CD4-positive, alpha-beta T cell (primary cell): ENCODE results near the gene MAP4. TPM values are rescaled to one million over a fixed set of nuclear protein-coding genes. Genes with fewer than 3 reads are reported as not detected.
A peak's percentile ranks its signal among the peaks of the same experiment; 100 is the strongest.

ENCODE experiments used
- ATAC-seq: fragments of 200-7000 bp; cut with Tn5 transposase; one replicate; pipeline ENCODE4 v1.10.0; 2022; ENCODE audit warnings: mild to moderate bottlenecking; ENCODE audit not compliant: poor library complexity
- CTCF ChIA-PET: fragments of 350-600 bp; sonication (Branson Sonifier 250); formaldehyde crosslinking; loops from one replicate; lab custom pipeline; 2021; ENCODE audit warnings: antibody characterized with exemption, inconsistent platforms; lab: Charles Lee
- POLR2A ChIA-PET: fragments of 350-600 bp; sonication (Branson Sonifier 250); formaldehyde crosslinking; loops from one replicate; lab custom pipeline; 2021; ENCODE audit warnings: antibody characterized with exemption, inconsistent platforms; lab: Charles Lee
- DNase-seq, 14 experiments: peaks; one replicate each; pipeline ENCODE4 v3.0.0-alpha.2; 2013 to 2020; ENCODE audit warnings: mixed read lengths in 2 of 14
- H3K27ac ChIP-seq, 2 donors: one replicate each; pipeline versions ENCODE4 v1.5.1 to v1.7.0; 2013; ENCODE audit warnings: low read length in 2 of 2, low read depth in 1 of 2, mild to moderate bottlenecking in 1 of 2
- H3K27me3 ChIP-seq, 2 experiments: 1 replicate in 1 of 2; 2 replicates in 1 of 2; pipeline versions ENCODE4 v1.6.1 to v1.7.0; 2013; ENCODE audit warnings: low read length in 2 of 2, control low read depth in 1 of 2, mild to moderate bottlenecking in 1 of 2, moderate library complexity in 1 of 2; ENCODE audit not compliant: insufficient read depth in 2 of 2, control insufficient read depth in 1 of 2
- H3K36me3 ChIP-seq: one replicate; pipeline ENCODE4 v1.6.1; 2013; ENCODE audit warnings: low read length, control low read depth; ENCODE audit not compliant: insufficient read depth
- H3K4me1 ChIP-seq: one replicate; pipeline ENCODE4 v1.6.1; 2013; ENCODE audit warnings: low read length, control low read depth; ENCODE audit not compliant: insufficient read depth
- H3K4me3 ChIP-seq: one replicate; pipeline ENCODE4 v1.5.1; 2013; ENCODE audit warnings: mild to moderate bottlenecking, low read length, moderate library complexity
- H3K9me3 ChIP-seq, 2 experiments: 1 replicate in 1 of 2; 2 replicates in 1 of 2; pipeline versions ENCODE4 v1.6.1 to v1.7.0; 2013; ENCODE audit warnings: low read length in 2 of 2, mild to moderate bottlenecking in 2 of 2, control low read depth in 1 of 2, moderate library complexity in 1 of 2; ENCODE audit not compliant: control insufficient read depth in 1 of 2, insufficient read depth in 1 of 2
- H3K27ac Mint-ChIP-seq: one replicate; pipeline ENCODE4 v1.8.0; 2020; ENCODE audit warnings: mixed read lengths
- H3K27me3 Mint-ChIP-seq: one replicate; pipeline ENCODE4 v1.8.0; 2021; ENCODE audit warnings: mixed read lengths
- H3K36me3 Mint-ChIP-seq: one replicate; pipeline ENCODE4 v1.8.0; 2021; ENCODE audit warnings: low read depth, mixed read lengths
- H3K4me1 Mint-ChIP-seq: one replicate; pipeline ENCODE4 v1.8.0; 2021; ENCODE audit warnings: low read depth, mixed read lengths
- H3K4me3 Mint-ChIP-seq: one replicate; pipeline ENCODE4 v1.8.0; 2020; ENCODE audit warnings: mild to moderate bottlenecking, mixed read lengths
- H3K9me3 Mint-ChIP-seq: one replicate; pipeline ENCODE4 v1.8.0; 2020; ENCODE audit warnings: mixed read lengths
- intact Hi-C, 2 experiments: fragments of 100-400 bp; cut with DNase I in 1 of 2; cut with micrococcal nuclease in 1 of 2; formaldehyde crosslinking; loops; one replicate each; pipeline versions ENCODE4 v1.15.1 to v1.9.0; 2023 to 2025; cut with DNase I, micrococcal nuclease
- total RNA-seq, 174 experiments: library from RNA in 2 of 174; stranded (reverse) in 2 of 174; gene quantifications; one replicate each; pipeline ENCODE4 v1.2.3 and lab custom pipeline; 2021 to 2026
- TF ChIP-seq, protein P1 (sequence below): fragments of 200-600 bp; IDR thresholded peaks from one replicate; pipeline ENCODE4 v1.8.0; 2022; ENCODE audit warnings: antibody characterized with exemption, mild to moderate bottlenecking

The MAP4 gene
- total RNA-seq, 2 experiments from 2014 or later, result 42.2 to 42.6 TPM

DNA sequence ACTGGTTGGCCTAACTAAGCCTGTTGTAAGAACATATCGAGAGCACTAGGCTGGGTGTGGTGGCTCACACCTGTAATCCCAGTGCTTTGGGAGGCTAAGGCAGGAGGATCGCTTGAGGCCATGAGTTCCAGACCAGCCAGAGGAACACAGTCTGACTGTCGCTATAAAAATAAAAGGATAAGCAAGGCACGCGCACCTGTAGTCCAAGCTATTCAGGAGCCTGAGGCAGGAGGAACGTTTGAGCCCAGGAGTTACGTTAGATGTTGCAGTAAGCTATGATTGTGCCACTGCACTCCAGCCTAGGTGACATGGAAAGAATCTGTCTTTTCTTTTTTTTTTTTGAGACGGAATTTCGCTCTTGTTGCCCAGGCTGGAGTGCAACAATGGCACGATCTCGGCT lies 24.9 kb downstream of the MAP4 start:
- Histone ChIP-seq H3K9me3 (no peaks in the 10 kb centered on the region), H3K4me3 (no peak overlapping the region), H3K4me1 (no peaks in the 10 kb centered on the region), H3K27ac (no peak overlapping the region), H3K36me3 (no peaks in the 10 kb centered on the region), H3K27me3 (no peaks in the 10 kb centered on the region)
- H3K4me3 Mint-ChIP-seq, result no peak overlapping the region
- H3K27ac Mint-ChIP-seq, result no peak overlapping the region
- intact Hi-C loops, result loop anchor here (2.0 to 5.0 kb wide), 3 partner anchors 153 to 569 kb away; no protein-coding TSS in a partner anchor
- ATAC-seq, result no peak
- H3K36me3 Mint-ChIP-seq, result peaks cover 13% of the 10 kb centered on the region
- H3K4me1 Mint-ChIP-seq, result peaks cover 8% of the 10 kb centered on the region
- no peaks in the 10 kb centered on the region for H3K9me3 Mint-ChIP-seq
- no peaks in the 10 kb centered on the region for H3K27me3 Mint-ChIP-seq
- TF ChIP-seq, protein P1, sequence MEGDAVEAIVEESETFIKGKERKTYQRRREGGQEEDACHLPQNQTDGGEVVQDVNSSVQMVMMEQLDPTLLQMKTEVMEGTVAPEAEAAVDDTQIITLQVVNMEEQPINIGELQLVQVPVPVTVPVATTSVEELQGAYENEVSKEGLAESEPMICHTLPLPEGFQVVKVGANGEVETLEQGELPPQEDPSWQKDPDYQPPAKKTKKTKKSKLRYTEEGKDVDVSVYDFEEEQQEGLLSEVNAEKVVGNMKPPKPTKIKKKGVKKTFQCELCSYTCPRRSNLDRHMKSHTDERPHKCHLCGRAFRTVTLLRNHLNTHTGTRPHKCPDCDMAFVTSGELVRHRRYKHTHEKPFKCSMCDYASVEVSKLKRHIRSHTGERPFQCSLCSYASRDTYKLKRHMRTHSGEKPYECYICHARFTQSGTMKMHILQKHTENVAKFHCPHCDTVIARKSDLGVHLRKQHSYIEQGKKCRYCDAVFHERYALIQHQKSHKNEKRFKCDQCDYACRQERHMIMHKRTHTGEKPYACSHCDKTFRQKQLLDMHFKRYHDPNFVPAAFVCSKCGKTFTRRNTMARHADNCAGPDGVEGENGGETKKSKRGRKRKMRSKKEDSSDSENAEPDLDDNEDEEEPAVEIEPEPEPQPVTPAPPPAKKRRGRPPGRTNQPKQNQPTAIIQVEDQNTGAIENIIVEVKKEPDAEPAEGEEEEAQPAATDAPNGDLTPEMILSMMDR, result no peak
- POLR2A ChIA-PET, result no interaction called here
- CTCF ChIA-PET, result interaction anchor here (0.9 kb wide), 1 partner anchor 154 kb away, joined by 3 read pairs; no protein-coding TSS in a partner anchor
- no peak for DNase-seq

DNA sequence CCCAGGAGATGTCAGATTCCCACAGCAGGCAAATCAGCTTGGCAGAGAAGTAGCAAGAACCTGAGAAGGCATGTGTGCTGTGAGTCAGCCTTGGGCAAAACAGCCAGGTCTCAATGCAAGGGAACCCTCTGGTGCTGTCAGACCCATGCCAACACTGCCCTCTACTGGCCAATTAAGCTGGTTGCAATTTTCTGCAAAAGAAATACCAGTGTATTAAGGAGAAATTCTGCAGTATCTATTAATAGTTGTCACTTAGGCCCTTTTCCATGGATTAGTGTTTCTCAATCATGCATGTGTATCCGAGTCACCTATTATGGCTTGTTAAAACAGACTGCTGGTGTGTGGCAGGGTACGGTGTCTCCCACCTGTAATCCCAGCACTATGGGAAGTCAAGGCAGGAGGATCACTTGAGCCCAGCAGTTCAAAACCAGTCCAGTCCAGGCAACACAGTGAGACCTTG lies 26.2 kb downstream of the MAP4 start:
- H3K4me1 Mint-ChIP-seq, result peaks cover 5% of the 10 kb centered on the region
- intact Hi-C loops, result loop anchor here (1.0 to 5.0 kb wide), 6 partner anchors 151 to 568 kb away; no protein-coding TSS in a partner anchor
- Histone ChIP-seq H3K36me3 (no peaks in the 10 kb centered on the region), H3K4me3 (no peak overlapping the region), H3K4me1 (no peaks in the 10 kb centered on the region), H3K9me3 (no peaks in the 10 kb centered on the region), H3K27me3 (no peaks in the 10 kb centered on the region), H3K27ac (no peak overlapping the region)
- H3K27me3 Mint-ChIP-seq, result no peaks in the 10 kb centered on the region
- no peaks in the 10 kb centered on the region for H3K9me3 Mint-ChIP-seq
- DNase-seq (peak; percentile 44 to 87 (median 66)), ATAC-seq (peak; percentile 99)
- H3K27ac Mint-ChIP-seq, result no peak overlapping the region
- peaks cover 5% of the 10 kb centered on the region for H3K36me3 Mint-ChIP-seq
- no peak overlapping the region for H3K4me3 Mint-ChIP-seq
- CTCF ChIA-PET, result interaction anchor here (0.6 to 2.0 kb wide), 27 partner anchors 9 to 665 kb away, joined by 3 to 23 read pairs (median 4); no protein-coding TSS in a partner anchor
- TF ChIP-seq, protein P1, result peak; percentile 92
- POLR2A ChIA-PET, result interaction anchor here (1.0 to 1.3 kb wide), 3 partner anchors 9 to 165 kb away, joined by 3 to 5 read pairs (median 4); no protein-coding TSS in a partner anchor

DNA sequence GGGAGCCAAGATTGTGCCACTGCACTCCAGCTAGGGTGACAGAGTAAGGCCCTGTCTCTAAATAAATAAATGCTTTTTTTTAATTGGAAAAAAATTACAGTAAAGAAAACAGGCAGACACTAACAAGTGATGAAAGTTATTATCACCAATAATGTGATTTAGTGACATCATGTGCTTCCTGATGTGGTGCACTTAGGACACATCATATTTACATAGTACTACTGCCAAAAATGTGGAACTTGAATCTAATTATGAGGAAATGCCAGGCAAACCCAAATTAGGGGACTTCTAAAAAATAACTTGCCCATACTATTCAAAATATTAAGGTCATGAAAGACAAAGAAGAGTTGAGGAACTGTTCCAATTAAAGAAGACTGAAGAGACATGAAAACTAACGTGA lies 30.8 kb downstream of the MAP4 start:
- H3K27me3 Mint-ChIP-seq, result no peaks in the 10 kb centered on the region
- H3K4me3 Mint-ChIP-seq, result no peak overlapping the region
- Histone ChIP-seq H3K4me1 (no peaks in the 10 kb centered on the region), H3K4me3 (no peak overlapping the region), H3K36me3 (no peaks in the 10 kb centered on the region), H3K9me3 (no peaks in the 10 kb centered on the region), H3K27me3 (no peaks in the 10 kb centered on the region), H3K27ac (no peak overlapping the region)
- no peak for ATAC-seq
- H3K4me1 Mint-ChIP-seq, result peaks cover 5% of the 10 kb centered on the region
- no peak overlapping the region for H3K27ac Mint-ChIP-seq
- no peaks in the 10 kb centered on the region for H3K9me3 Mint-ChIP-seq
- DNase-seq, result no peak
- TF ChIP-seq, protein P1, result no peak
- CTCF ChIA-PET, result no interaction called here
- intact Hi-C loops, result no loop called here
- POLR2A ChIA-PET, result interaction anchor here (0.6 kb wide), 1 partner anchor 761 kb away, joined by 3 read pairs; no protein-coding TSS in a partner anchor
- no peaks in the 10 kb centered on the region for H3K36me3 Mint-ChIP-seq
